ENCODE measurements around the gene KRT3.

DNA sequence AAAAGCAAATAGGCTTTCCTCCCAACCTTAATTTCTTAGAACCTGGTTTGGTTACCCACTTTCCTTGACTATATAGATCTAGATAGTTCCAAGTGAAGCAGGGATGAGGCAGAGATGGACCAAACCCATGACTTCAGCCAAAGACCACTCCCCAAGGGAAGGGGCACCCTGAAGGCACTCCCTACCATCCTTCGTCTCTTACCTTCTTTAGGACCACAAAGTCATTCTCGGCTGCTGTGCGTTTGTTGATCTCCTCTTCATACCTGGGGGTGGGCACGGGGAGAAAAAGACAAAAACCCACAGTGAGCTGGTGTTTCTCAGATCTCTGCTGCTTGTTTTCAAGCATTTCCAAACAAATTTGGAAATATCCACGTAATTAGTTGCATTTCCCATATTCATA is 14.6 kb upstream of the KRT3 start:
- TF ChIP-seq CEBPB (IDR thresholded peaks at IDR 0.05; ENCODE audit: low read depth) (no peak), EZH2phosphoT487 (IDR thresholded peaks at IDR 0.05; ENCODE audit: borderline replicate concordance) (no peak), YY1 (IDR thresholded peaks at IDR 0.05; ENCODE audit: extremely low read depth, insufficient replicate concordance, low read depth, low read length) (no peak), POLR2AphosphoS5 (IDR thresholded peaks at IDR 0.05; ENCODE audit: low read depth, low read length) (no peak), SIN3A (IDR thresholded peaks at IDR 0.05; ENCODE audit: low read depth) (no peak), CBX3 (IDR thresholded peaks at IDR 0.05; ENCODE audit: low read depth) (no peak), TCF7L2 (IDR thresholded peaks at IDR 0.05; ENCODE audit: borderline replicate concordance, extremely low read depth, insufficient read depth, insufficient read length) (no peak), POLR2A (IDR thresholded peaks at IDR 0.05; ENCODE audit: borderline replicate concordance, extremely low read depth, insufficient read depth, insufficient read length) (no peak), EGR1 (IDR thresholded peaks at IDR 0.05; ENCODE audit: low read depth) (no peak), EZH2 (IDR thresholded peaks at IDR 0.05) (no peak), RAD21 (IDR thresholded peaks at IDR 0.05; ENCODE audit: low read depth) (no peak)
- TF ChIP-seq, protein P1, sequence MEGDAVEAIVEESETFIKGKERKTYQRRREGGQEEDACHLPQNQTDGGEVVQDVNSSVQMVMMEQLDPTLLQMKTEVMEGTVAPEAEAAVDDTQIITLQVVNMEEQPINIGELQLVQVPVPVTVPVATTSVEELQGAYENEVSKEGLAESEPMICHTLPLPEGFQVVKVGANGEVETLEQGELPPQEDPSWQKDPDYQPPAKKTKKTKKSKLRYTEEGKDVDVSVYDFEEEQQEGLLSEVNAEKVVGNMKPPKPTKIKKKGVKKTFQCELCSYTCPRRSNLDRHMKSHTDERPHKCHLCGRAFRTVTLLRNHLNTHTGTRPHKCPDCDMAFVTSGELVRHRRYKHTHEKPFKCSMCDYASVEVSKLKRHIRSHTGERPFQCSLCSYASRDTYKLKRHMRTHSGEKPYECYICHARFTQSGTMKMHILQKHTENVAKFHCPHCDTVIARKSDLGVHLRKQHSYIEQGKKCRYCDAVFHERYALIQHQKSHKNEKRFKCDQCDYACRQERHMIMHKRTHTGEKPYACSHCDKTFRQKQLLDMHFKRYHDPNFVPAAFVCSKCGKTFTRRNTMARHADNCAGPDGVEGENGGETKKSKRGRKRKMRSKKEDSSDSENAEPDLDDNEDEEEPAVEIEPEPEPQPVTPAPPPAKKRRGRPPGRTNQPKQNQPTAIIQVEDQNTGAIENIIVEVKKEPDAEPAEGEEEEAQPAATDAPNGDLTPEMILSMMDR (IDR thresholded peaks at IDR 0.05 in 2 of 3, conservative IDR thresholded peaks at IDR 0.05 in 1 of 3; ENCODE audit: borderline replicate concordance in 1 of 3, insufficient read depth in 1 of 3, low read depth in 2 of 3, low read length in 2 of 3) = no peak
- TF ChIP-seq, protein P2, sequence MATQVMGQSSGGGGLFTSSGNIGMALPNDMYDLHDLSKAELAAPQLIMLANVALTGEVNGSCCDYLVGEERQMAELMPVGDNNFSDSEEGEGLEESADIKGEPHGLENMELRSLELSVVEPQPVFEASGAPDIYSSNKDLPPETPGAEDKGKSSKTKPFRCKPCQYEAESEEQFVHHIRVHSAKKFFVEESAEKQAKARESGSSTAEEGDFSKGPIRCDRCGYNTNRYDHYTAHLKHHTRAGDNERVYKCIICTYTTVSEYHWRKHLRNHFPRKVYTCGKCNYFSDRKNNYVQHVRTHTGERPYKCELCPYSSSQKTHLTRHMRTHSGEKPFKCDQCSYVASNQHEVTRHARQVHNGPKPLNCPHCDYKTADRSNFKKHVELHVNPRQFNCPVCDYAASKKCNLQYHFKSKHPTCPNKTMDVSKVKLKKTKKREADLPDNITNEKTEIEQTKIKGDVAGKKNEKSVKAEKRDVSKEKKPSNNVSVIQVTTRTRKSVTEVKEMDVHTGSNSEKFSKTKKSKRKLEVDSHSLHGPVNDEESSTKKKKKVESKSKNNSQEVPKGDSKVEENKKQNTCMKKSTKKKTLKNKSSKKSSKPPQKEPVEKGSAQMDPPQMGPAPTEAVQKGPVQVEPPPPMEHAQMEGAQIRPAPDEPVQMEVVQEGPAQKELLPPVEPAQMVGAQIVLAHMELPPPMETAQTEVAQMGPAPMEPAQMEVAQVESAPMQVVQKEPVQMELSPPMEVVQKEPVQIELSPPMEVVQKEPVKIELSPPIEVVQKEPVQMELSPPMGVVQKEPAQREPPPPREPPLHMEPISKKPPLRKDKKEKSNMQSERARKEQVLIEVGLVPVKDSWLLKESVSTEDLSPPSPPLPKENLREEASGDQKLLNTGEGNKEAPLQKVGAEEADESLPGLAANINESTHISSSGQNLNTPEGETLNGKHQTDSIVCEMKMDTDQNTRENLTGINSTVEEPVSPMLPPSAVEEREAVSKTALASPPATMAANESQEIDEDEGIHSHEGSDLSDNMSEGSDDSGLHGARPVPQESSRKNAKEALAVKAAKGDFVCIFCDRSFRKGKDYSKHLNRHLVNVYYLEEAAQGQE (IDR thresholded peaks at IDR 0.05; ENCODE audit: low read depth) = no peak
- TF ChIP-seq, protein P3, sequence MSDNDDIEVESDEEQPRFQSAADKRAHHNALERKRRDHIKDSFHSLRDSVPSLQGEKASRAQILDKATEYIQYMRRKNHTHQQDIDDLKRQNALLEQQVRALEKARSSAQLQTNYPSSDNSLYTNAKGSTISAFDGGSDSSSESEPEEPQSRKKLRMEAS (IDR thresholded peaks at IDR 0.05) = no peak

Measured in HCT116 (cell line).